Activated CD4-positive, alpha-beta memory T cell treated with anti-CD3 and anti-CD28 coated beads for 36 hours (primary cell): ENCODE results near the gene TRPM5. TPM values are rescaled to one million over a fixed set of nuclear protein-coding genes. Genes with fewer than 3 reads are reported as not detected.

ENCODE experiments used
- CTCF ChIA-PET: fragments of 350-600 bp; sonication (Branson Sonifier 250); formaldehyde crosslinking; loops from one replicate; lab custom pipeline; 2021; ENCODE audit warnings: antibody characterized with exemption, inconsistent platforms; lab: Charles Lee
- POLR2A ChIA-PET: fragments of 350-600 bp; sonication (Branson Sonifier 250); formaldehyde crosslinking; loops from one replicate; lab custom pipeline; 2021; ENCODE audit warnings: antibody characterized with exemption; lab: Charles Lee
- DNase-seq: peaks from one replicate; pipeline ENCODE4 v3.0.0-alpha.2; 2020
- H3K27ac Mint-ChIP-seq: one replicate; pipeline ENCODE4 v1.8.0; 2021; ENCODE audit warnings: mixed read lengths
- H3K27me3 Mint-ChIP-seq: one replicate; pipeline ENCODE4 v1.8.0; 2021; ENCODE audit warnings: mixed read lengths
- H3K36me3 Mint-ChIP-seq: one replicate; pipeline ENCODE4 v1.8.0; 2021; ENCODE audit warnings: mixed read lengths
- H3K4me1 Mint-ChIP-seq: one replicate; pipeline ENCODE4 v1.8.0; 2021; ENCODE audit warnings: low read depth, mixed read lengths
- H3K4me3 Mint-ChIP-seq: one replicate; pipeline ENCODE4 v1.8.0; 2021; ENCODE audit warnings: mild to moderate bottlenecking, mixed read lengths
- H3K9me3 Mint-ChIP-seq: one replicate; pipeline ENCODE4 v1.8.0; 2021; ENCODE audit warnings: mixed read lengths
- intact Hi-C: fragments of 100-400 bp; cut with micrococcal nuclease; formaldehyde crosslinking; loops from one replicate; pipeline ENCODE4 v1.15.1; 2023
- total RNA-seq, 2 experiments: library from RNA; stranded (reverse); gene quantifications; one replicate each; pipeline ENCODE4 v1.2.3, GENCODE V29; 2021

Gene TRPM5
- total RNA-seq, 2 experiments from 2014 or later = not detected

DNA sequence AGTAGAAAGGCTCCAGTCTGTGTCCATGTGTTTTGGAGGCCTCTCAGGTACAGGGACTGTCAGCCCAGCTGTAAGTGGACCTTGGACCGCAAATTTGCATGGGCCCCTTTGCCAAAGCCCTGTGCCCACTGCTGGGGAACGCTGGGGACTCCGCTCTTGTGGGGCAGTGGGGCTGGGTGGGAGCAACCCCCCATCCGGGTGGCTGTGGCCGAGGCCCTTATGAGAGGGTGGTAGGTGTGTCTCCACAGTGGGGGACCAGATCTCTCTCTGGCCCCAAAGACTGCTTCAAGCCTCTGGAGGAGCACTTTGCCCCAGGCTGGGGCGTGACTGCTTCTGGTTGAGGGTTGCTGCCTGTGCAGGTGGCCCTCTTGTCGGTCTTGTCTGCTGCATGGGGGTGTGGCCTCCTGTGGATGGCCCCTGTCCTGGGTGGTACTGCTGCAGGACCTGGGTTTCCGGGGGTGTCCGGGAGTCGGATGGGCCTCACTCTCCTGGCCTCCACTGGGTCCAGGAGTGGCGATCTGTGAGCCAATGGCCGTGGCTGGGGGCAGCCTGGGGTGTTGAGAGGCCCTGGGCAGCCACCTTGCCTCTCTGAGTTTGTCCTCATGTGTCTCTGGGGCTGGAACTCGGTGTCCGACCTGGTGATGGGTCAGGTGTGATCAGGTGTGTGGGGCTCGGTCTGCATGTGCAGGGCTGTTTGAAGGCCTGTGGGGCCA, 16.4 kb upstream of the TRPM5 start:
- Mint-ChIP-seq H3K27ac (no peak overlapping the region), H3K36me3 (no peaks in the 10 kb centered on the region), H3K27me3 (no peaks in the 10 kb centered on the region), H3K9me3 (no peaks in the 10 kb centered on the region), H3K4me3 (no peak overlapping the region), H3K4me1 (peaks cover 13% of the 10 kb centered on the region)
- intact Hi-C loops = no loop called here
- no peak for DNase-seq
- POLR2A ChIA-PET = no interaction called here
- CTCF ChIA-PET = no interaction called here

- no peak overlapping the region for H3K4me3 Mint-ChIP-seq
- H3K4me1 Mint-ChIP-seq = peaks cover 13% of the 10 kb centered on the region
- ChIA-PET CTCF (no interaction called here), POLR2A (no interaction called here)
- H3K27me3 Mint-ChIP-seq = no peaks in the 10 kb centered on the region
- DNase-seq = no peak
- no peaks in the 10 kb centered on the region for H3K9me3 Mint-ChIP-seq
- intact Hi-C loops = no loop called here
- no peak overlapping the region for H3K27ac Mint-ChIP-seq
- no peaks in the 10 kb centered on the region for H3K36me3 Mint-ChIP-seq
Measured at GRCh38 chr11:2459796-2460531, 15.7 kb upstream of the TRPM5 start.

GRCh38 chr11:2459016-2459725, 14.9 kb upstream of the TRPM5 start:
- ChIA-PET POLR2A (no interaction called here), CTCF (no interaction called here)

DNA sequence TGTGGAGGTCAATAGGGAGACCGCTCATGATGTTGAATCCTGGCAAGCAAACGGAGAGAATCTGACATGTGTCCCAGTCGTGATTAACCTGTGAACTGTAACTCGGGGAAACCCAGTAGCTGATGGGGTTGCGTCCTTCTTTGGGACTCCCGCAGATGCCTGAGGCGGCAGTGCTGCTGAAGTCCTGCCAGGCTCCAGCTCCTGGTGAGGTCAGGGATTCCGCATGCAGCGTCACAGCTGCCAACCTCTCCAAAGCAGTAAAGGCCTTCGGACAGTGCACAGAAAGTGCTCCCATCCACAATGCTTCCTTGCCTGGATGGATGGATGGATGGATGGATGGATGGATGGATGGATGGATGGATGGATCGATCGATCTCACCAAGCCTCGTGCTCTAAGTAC, 14.0 kb upstream of the TRPM5 start:
- ChIA-PET CTCF (no interaction called here), POLR2A (no interaction called here)
- Mint-ChIP-seq H3K27ac (no peak overlapping the region), H3K36me3 (no peaks in the 10 kb centered on the region), H3K9me3 (no peaks in the 10 kb centered on the region), H3K4me1 (peaks cover 8% of the 10 kb centered on the region), H3K4me3 (no peak overlapping the region), H3K27me3 (no peaks in the 10 kb centered on the region)
- intact Hi-C loops = no loop called here
- DNase-seq = no peak

More at GRCh38 chr11:2459016-2459725, 14.9 kb upstream of the TRPM5 start:
- Mint-ChIP-seq H3K27me3 (no peaks in the 10 kb centered on the region), H3K27ac (no peak overlapping the region), H3K36me3 (no peaks in the 10 kb centered on the region), H3K9me3 (no peaks in the 10 kb centered on the region), H3K4me3 (no peak overlapping the region), H3K4me1 (peaks cover 8% of the 10 kb centered on the region)
- intact Hi-C loops = no loop called here
- no peak for DNase-seq

- Mint-ChIP-seq H3K36me3 (no peaks in the 10 kb centered on the region), H3K4me3 (no peak overlapping the region), H3K4me1 (no peaks in the 10 kb centered on the region), H3K27me3 (no peaks in the 10 kb centered on the region), H3K27ac (no peak overlapping the region), H3K9me3 (no peaks in the 10 kb centered on the region)
- no peak for DNase-seq
- intact Hi-C loops = no loop called here
- ChIA-PET CTCF (interaction anchor here (1.1 to 1.2 kb wide), 2 partner anchors 8 to 53 kb away, joined by 3 read pairs; partner anchors contain the start of genes KCNQ1 and TSSC4), POLR2A (no interaction called here)
Measured at GRCh38 chr11:2453436-2453835, 9.1 kb upstream of the TRPM5 start.

GRCh38 chr11:2452321-2453012, 8.2 kb upstream of the TRPM5 start:
- no peak for DNase-seq
- H3K27ac Mint-ChIP-seq = no peak overlapping the region
- H3K4me1 Mint-ChIP-seq = peaks cover 4% of the 10 kb centered on the region
- H3K36me3 Mint-ChIP-seq = no peaks in the 10 kb centered on the region
- ChIA-PET CTCF (no interaction called here), POLR2A (no interaction called here)
- H3K9me3 Mint-ChIP-seq = no peaks in the 10 kb centered on the region
- H3K27me3 Mint-ChIP-seq = no peaks in the 10 kb centered on the region
- H3K4me3 Mint-ChIP-seq = no peak overlapping the region
- intact Hi-C loops = no loop called here

GRCh38 chr11:2451916-2452315, 7.6 kb upstream of the TRPM5 start:
- intact Hi-C loops = no loop called here
- Mint-ChIP-seq H3K4me1 (peaks cover 9% of the 10 kb centered on the region), H3K9me3 (no peaks in the 10 kb centered on the region), H3K36me3 (no peaks in the 10 kb centered on the region), H3K4me3 (no peak overlapping the region), H3K27me3 (no peaks in the 10 kb centered on the region), H3K27ac (no peak overlapping the region)
- DNase-seq = no peak
- ChIA-PET POLR2A (no interaction called here), CTCF (no interaction called here)

DNA sequence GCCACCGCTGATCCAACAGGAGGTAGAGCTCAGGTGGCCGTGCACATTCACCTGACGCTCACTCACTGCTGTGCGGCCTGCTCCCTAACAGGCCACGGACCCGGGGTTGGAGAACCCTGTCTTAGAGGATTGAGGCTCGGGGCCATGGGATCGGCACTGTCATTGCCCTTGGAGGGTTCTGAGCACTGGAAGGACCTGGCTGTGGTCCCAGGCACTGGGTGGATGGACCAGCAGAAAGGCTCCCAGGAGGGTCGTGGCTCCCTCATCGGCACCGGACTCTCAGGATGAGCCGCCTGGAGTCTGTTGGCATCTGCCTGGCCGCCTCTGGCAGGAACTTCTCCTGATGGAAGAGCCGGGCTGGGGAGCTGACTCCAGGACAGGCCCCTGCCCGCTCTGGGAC, 7.0 kb upstream of the TRPM5 start:
- no peak for DNase-seq
- H3K27ac Mint-ChIP-seq = no peak overlapping the region
- intact Hi-C loops = no loop called here
- H3K4me3 Mint-ChIP-seq = no peak overlapping the region
- H3K9me3 Mint-ChIP-seq = no peaks in the 10 kb centered on the region
- peaks cover 13% of the 10 kb centered on the region for H3K4me1 Mint-ChIP-seq
- POLR2A ChIA-PET = no interaction called here
- CTCF ChIA-PET = no interaction called here
- no peaks in the 10 kb centered on the region for H3K36me3 Mint-ChIP-seq
- H3K27me3 Mint-ChIP-seq = no peaks in the 10 kb centered on the region

- peaks cover 15% of the 10 kb centered on the region for H3K4me1 Mint-ChIP-seq
- no peak overlapping the region for H3K27ac Mint-ChIP-seq
- ChIA-PET CTCF (no interaction called here), POLR2A (interaction anchor here (0.6 kb wide), 1 partner anchor 146 kb away, joined by 3 read pairs; no protein-coding TSS in a partner anchor)
- intact Hi-C loops = no loop called here
- no peak overlapping the region for H3K4me3 Mint-ChIP-seq
- no peaks in the 10 kb centered on the region for H3K27me3 Mint-ChIP-seq
- no peak for DNase-seq
- no peaks in the 10 kb centered on the region for H3K9me3 Mint-ChIP-seq
- no peaks in the 10 kb centered on the region for H3K36me3 Mint-ChIP-seq
Measured at GRCh38 chr11:2450321-2451041, 6.2 kb upstream of the TRPM5 start.

GRCh38 chr11:2449548-2450320, 5.4 kb upstream of the TRPM5 start:
- CTCF ChIA-PET = interaction anchor here (0.6 kb wide), 1 partner anchor 442 kb away, joined by 3 read pairs; no protein-coding TSS in a partner anchor
- Mint-ChIP-seq H3K27ac (no peak overlapping the region), H3K9me3 (no peaks in the 10 kb centered on the region), H3K36me3 (no peaks in the 10 kb centered on the region), H3K27me3 (no peaks in the 10 kb centered on the region), H3K4me1 (peaks cover 18% of the 10 kb centered on the region), H3K4me3 (no peak overlapping the region)
- DNase-seq = no peak
- intact Hi-C loops = loop anchor here (5.0 kb wide), 2 partner anchors 83 to 438 kb away; partner anchors contain the start of gene CDKN1C
- POLR2A ChIA-PET = interaction anchor here (0.6 kb wide), 1 partner anchor 145 kb away, joined by 3 read pairs; no protein-coding TSS in a partner anchor
